GM19025 (cell line): Measurements from ENCODE around the gene CDHR3.

Source experiments
- ATAC-seq: cut with Tn5 transposase; IDR thresholded peaks from one replicate; pipeline ENCODE4 v1.9.1; 2021; ENCODE audit warnings: mild to moderate bottlenecking, low read depth, moderate library complexity; ENCODE audit not compliant: unreplicated experiment

CDHR3 gene, protein sequence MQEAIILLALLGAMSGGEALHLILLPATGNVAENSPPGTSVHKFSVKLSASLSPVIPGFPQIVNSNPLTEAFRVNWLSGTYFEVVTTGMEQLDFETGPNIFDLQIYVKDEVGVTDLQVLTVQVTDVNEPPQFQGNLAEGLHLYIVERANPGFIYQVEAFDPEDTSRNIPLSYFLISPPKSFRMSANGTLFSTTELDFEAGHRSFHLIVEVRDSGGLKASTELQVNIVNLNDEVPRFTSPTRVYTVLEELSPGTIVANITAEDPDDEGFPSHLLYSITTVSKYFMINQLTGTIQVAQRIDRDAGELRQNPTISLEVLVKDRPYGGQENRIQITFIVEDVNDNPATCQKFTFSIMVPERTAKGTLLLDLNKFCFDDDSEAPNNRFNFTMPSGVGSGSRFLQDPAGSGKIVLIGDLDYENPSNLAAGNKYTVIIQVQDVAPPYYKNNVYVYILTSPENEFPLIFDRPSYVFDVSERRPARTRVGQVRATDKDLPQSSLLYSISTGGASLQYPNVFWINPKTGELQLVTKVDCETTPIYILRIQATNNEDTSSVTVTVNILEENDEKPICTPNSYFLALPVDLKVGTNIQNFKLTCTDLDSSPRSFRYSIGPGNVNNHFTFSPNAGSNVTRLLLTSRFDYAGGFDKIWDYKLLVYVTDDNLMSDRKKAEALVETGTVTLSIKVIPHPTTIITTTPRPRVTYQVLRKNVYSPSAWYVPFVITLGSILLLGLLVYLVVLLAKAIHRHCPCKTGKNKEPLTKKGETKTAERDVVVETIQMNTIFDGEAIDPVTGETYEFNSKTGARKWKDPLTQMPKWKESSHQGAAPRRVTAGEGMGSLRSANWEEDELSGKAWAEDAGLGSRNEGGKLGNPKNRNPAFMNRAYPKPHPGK

DNA sequence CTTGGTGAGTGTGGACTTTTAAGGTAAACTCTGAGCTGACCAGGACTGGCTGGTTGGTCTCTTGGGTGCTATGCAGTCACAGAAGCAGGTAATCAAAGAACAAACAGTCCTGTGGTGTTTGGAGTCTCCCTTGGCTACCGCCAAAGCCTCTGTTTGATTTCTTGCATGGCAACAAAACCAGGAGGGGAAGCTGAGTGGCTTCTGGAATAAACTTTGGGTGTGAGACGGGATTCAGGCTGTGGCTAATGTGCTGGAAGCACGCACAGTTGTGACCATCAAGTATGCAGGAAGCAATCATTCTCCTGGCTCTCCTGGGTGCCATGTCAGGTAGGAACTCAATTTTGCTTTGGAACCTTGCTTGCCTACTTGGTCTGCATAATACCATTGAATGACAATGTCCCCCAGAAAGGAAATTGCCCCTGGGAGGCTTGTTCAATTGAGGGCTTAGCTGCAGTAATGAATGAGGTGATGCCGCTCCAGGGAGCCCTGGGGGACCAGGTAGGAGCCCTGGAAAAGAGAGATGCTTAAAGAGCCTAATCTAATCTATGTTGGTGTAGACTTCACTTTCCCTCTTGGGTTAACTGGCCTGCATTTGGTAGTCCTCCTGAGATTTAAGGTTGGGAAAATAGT lies at the start of gene CDHR3:
Gene CDHR3 (plus strand): TSS at position 227 of the 630 bp plus-strand sequence. CDS start 55 bp downstream, at position 282.
- no peak for ATAC-seq

DNA sequence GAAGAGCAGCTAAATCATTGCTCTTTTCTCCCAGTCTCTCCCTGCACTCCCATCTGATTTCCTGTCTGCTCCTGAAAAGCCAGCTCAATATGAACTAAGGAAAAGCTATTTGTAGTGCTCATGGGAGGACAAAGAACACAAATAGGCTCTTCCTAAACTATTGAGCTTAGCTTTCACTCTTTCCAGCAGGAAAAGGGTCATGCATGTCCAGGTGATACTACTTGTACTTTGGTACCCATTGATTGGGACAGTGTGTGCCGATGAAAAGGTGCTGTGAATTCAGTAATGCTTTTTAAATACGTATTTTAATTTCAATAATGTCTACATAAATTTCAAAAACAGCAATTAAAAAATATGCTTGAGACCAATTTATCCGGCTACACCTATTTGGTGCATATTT lies 49.1 kb upstream of the CDHR3 start:
- no peak for ATAC-seq

DNA sequence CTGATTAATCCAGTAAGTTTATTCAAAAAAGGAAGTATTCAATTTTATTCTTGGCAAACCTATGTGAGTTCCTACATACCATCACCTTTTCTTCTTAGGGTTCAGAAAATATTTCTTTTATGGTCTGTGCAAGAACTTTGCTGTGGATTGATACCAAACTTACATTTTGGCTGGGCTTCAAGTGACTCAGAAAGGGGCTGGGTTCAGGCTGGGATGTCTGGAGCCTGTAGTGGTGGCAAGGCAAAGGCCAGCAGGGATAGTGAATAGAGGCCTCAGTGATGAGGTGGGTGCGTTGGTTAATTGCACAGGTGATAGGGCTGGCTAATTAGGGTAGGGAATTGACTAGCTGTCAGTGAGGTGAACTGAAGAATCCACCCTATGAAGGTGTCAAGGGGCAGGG lies 46.5 kb upstream of the CDHR3 start:
- ATAC-seq, result no peak

DNA sequence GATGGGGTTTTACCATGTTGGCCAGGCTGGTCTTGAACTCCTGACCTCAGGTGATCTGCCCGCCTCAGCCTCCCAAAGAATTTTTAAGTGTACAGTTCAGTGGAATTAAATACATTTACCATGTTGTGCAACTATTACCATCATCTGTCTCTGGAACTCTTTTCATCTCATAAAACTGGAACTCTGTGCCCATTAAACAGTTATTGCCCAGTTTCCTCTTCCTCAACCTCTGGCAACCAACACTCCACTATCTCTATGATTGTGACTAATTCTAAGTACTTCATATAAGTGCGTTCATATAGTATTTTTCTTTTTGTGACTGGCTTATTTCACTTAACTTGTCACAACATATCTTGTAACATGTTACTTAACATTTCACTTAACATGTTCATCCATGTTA lies 45.4 kb upstream of the CDHR3 start:
- no peak for ATAC-seq

DNA sequence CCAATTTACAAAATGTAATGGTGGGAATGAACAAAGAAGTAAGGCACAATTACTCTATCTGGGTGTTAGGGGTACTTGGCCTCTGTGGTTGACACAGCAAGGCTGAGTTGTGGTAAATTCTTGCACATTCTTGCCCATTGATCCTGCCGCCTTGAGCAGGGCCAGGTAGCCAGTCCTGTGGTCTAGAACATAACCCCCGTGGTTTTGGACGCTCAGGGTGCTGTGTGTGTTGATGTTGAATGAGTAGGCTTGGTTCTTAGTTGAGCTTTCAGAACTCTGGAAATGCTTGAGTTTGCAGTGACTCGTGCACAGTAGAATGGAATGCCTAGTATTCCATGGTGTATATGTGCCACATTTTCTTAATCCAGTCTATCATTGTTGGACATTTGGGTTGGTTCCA lies 42.3 kb upstream of the CDHR3 start:
- no peak for ATAC-seq

DNA sequence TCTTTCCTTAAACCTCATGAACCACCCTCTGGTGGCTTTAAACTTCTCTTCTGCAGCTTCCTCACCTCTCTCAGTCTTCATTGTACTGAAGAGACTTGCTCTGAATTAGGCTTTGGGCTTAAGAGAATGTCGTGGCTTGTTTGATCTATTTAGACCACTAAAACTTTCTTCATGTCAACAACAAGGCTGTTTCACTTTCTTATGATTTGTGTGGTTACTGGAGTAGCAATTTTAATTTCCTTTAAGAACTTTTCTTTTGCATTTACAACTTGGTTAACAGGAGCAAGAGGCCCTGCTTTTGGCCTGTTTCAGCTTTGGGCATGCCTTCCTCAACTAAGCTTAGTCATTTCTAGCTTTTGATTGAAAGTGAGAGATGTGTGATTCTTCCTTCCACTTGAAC lies 38.1 kb upstream of the CDHR3 start:
- ATAC-seq, result no peak

DNA sequence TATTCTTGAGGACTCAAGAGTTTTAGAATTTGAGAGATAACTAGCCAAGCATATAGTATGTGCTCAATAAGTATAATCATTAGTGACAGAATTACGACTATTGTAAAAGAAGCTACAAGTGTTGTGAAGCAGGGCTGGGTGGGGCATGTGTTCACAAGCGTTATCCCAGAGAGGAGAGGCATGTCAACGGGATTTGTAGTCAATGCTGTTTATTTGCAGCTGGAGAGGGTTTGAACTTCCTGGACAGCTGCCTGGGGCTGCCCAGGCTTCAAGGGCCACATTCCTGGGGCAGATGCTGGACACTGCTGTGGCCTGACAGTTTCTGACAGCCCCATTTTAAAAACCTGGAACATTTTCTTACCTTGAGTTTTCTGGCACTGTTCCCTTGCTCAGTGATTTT lies 36.9 kb upstream of the CDHR3 start:
- no peak for ATAC-seq

DNA sequence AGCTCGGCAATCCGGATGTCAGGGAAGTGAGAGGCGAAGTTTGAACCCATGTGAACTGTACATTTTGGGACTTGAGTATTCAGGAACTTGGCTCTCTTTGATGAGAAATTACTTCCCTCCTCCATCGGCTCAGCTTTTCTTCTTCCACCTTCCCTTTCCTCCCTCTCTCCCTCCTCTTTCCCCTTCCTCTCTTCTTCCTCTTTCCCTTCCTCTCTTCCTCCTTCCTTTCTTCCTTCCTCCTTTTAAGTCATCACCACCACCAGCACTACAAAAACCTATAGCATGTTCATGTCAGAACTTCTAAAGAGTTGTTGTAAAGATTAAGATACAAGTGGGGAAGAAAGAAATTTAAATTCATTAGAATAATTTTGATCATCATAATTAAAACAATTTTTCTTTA lies 31.9 kb upstream of the CDHR3 start:
- no peak for ATAC-seq

DNA sequence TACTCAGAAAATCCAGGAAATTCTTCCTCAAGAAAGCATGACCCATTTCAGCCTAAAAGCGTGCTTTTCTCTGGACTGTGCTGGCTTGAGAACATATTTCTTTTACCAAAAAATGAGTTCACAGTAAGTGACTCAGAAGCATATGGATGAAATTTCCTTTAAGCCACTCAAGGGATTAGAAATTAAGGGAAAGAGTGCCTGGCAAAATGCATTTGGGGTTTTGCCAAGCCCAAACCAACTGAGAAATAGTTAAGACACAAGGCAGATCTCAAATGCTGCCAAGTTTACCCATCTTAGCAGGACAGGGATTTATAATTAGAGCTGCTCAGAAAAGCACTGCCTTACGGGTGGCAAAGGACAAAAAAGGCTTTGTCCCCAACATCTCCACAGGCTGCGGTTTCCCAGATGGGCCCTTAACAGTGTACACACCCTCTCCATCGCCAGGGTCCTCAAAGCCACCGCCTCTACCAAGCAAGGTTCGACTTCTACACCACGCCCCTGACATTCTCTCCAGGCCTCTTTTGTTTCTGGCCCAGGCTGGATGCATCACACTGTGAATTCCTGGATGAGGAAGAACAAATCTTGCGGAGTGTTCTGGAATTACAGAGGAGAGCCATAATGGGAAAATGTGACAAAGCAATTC lies 30.1 kb upstream of the CDHR3 start:
- no peak for ATAC-seq

DNA sequence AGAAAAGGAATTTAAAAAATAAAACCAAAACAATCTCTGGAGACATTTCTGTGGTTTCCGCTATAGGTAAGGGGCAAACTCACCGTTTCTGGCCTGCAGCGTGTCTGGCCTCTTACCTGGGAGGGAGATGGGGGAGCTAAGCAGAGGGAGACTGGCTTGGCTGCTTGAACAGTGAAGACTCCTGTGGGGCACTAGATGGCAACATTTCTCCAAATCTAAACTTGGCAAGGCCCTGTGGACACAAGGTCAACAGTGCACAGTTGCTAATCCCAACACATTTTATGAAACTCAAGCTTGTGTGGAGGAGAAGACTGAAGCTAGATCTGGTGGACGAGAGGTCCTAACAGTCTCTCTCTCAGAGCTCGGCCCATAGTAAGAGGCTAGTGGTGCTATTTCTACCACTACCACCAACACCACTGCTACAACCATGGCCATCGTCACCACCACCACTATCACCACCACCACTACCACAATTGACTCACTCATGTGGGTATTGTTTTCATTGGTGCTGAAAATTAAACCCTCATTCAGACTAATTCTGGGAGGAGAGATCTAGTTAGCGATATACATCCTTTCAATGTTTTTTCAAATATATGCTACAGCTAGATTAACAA lies 28.4 kb upstream of the CDHR3 start:
- no peak for ATAC-seq

DNA sequence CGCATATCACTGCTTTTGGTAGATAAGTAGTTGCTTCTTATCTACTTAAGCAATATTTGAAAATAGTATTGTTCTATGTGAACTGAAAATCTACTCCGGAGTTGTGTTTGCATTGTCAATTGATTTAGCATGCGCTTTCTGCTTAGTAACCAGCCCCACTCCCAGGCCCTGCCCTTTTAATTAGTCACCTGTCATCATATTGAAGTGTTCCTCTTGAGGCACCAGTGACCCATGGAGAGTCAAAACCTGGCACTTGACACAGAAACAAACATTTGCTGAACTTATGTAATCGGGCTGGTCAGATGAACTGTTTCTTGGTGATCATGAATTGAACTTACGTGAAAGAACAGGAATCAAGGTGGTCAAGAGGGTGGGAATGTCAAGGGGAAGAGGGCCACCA lies 27.8 kb upstream of the CDHR3 start:
- ATAC-seq, result no peak

DNA sequence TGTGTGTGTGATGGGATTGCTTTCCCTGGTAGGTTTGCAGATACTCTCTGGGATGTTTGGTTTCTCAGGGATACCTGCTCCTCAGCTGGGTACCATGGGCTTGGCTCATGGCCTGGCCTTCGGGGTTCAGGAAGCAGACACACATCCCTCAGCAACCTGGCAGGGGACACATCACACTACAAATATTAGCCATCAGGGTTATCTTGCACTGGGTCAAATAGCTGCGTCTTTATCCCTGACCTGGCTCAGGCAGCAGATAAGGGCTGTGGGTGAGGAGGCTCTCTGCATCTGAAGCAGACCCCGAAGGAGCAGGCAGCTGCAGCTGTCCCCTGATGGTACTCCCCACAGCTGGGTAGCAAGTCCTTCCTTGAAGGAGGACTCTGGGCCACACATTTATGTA lies 25.7 kb upstream of the CDHR3 start:
- ATAC-seq, result no peak

DNA sequence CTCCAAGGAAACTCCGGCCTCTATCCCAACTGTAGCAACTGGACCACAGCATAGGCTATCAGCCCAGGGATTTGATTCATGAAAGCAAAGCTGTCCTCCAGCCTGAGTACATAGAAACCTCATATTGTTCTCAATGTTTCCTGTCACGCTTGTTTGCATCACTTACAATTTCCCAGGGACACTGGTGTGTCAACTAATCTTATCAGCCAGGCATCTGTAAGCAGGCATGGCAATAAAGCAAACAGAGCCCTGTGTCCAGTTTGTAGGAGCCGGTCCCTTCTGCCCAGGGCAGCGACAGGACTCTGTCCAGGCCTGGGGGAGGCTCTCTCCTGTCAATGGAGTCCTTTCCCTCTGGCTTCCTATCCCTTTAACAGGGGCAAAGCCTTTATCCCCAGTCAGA lies 23.0 kb upstream of the CDHR3 start:
- no peak for ATAC-seq

DNA sequence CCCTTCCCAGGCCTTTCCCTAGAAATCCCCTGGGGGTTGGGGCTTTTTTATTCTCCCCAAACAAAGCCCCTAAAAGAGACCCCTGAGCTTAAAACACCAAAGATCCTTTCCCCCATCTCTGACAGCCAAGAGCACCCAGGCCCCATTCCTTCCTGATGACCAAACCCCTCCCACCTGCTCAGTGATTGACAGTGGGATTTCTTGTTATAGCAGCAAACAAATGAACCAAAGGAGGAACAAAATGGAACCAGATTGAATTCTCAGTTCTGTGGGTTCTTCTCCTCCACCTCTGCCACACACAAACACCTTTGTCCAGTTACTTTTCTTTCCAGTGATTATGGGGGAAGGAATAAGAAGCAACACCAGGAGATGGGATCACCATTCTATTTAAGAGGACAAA lies 21.5 kb upstream of the CDHR3 start:
- no peak for ATAC-seq

DNA sequence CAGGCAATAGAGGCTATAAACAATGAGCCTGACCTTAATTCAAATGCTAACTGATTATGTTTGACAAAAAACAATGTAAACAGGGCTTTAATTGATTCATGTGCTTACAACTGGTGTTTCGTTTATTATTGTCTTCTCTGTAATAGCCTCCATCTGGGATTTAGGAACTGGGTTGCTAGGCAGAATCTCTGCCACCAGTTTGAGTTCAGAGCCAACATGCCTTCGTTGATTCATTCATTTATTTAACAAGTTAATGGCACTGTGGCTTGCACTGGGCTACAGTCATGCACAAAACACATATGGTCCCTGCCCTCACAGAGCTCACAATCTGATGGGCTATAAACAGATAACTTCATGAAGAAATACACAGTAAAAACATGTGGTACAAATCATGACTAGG lies 19.6 kb upstream of the CDHR3 start:
- no peak for ATAC-seq

DNA sequence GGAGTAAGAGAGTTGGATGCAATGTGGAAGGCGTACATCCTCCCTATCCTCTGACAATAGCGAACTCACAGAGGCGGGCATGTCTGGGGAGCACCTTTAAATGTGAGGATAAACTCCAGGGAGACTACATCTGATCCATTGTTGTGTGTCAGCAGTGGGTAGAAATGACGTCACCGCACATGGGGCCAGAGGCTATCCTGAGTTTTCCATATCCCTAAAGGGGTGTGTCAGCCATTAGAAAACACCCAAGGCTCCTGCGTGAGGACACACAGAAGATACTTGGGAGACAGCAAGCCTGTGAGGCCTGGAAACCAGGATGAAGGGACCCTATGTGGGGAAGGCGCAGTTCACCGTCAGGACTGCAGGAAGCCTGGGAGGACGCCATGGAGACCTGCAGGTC lies 17.2 kb upstream of the CDHR3 start:
- ATAC-seq, result no peak

DNA sequence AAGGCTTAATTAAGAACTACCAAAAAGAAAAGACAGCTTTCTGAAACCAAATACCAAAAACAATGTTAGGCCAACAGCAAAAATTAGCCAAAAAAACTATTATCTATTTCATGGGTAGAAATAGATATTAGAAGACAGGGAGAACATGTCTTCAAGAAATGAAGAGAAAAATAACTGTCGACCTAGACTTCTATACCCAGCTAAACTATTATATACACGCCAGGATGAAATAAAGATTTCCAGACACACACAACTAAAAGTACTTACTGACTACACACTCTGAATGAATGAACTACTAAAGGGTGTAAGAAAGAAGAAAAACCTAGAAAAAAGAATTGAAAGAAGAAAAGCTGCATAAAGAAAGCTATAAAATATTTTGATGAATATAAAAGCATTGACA lies 11.5 kb upstream of the CDHR3 start:
- no peak for ATAC-seq

DNA sequence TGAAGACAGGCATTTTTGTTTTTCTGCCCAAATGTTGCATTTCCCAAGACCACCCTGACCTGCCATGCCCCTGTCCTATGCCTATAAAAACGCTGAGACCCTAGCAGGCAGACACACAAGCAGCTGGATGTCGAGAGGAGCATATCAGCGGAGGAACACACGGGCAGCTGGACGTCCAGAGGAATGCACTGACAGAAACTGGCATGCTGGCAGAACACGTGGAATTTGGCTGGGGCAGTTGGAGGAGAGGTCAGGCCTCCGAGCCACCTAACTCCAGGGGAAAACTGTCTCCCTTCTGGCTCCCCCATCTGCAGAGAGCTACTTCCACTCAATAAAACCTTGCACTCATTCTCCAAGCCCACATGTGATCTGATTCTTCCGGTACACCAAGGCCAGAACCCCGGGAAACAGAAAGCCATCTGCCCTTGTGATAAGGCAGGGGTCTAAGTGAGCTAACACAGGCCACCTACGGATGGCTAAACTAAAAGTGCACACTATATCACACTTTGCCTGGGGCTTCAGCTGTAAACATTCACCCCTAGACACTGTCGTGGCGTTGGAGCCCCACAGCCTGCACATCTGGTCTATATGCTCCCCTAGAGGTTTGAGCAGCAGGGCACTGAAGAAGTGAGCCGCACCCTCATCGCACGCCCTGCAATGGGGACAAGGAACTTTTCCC lies 10.0 kb upstream of the CDHR3 start:
- ATAC-seq, result no peak

DNA sequence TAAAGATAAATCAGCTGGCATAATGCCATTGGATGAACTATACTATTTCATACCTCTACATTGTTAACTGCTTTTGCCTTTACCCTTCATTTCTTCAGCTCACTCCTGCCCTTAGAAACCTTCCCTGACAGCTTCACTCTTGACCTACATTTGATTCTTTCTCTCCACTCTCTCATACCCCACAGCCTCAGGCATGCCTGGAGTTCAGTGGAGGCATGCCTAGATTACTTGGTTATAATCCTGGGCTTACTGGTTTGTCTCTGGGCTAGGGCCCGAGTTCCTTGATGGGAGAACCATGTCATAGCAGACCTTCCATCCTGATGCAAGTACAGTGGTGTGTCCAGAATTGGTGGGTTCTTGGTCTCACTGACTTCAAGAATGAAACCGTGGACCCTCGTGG lies 8.4 kb upstream of the CDHR3 start:
- ATAC-seq, result no peak
